PC-3 (cell line): ENCODE data around the gene NECAP2.

Experiments
- CTCF ChIP-seq: fragments of 300-600 bp; sonication (generic); conservative IDR thresholded peaks from 2 replicates; pipeline ENCODE4 v1.5.1; 2017; ENCODE audit warnings: antibody characterized with exemption, low read depth, mild to moderate bottlenecking, low read length
- EZH2 ChIP-seq: fragments of 300-600 bp; sonication (generic); IDR thresholded peaks from one replicate; pipeline ENCODE4 v1.6.1; 2017; ENCODE audit warnings: antibody characterized with exemption, mild to moderate bottlenecking, low read length; ENCODE audit not compliant: unreplicated experiment

DNA sequence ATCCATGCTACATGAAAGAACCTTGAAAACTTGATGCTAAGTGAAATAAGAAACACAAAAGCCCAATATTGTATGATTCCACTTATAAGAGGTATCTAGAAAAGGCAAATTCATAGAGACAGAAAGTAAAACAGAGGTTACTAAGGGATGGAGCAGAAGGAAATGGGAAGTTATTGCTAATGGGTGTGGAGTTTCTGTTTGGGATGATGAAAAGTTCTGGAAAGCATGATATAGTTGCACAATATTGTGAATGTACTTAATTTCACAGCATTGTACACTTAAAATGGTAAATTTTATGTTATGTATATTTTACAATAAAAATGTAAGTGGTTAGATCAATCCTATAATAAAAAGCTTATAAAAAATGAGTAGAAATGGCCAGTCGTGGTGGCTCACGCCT is 1.6 kb upstream of the NECAP2 start:
- TF ChIP-seq CTCF (no peak), EZH2 (no peak)
